Uterus (tissue), 4 donors: ENCODE data around the gene GNG12. TPM values are rescaled to one million over a fixed set of nuclear protein-coding genes. Genes with fewer than 3 reads are reported as not detected.
A peak's percentile ranks its signal among the peaks of the same experiment; 100 is the strongest.

ENCODE experiments used
- DNase-seq, 2 donors: peaks; one replicate each; pipeline ENCODE4 v3.0.0-alpha.2; 2019 to 2020
- H3K27ac ChIP-seq, 2 donors: fragments of 200-600 bp; sonication (generic); 1 replicate in 1 of 2; 2 replicates in 1 of 2; pipeline ENCODE4 v1.5.1; 2016 to 2018
- H3K27me3 ChIP-seq, 2 donors: fragments of 200-600 bp; sonication (generic); one replicate each; pipeline ENCODE4 v1.5.1; 2018 to 2019; ENCODE audit warnings: control low read depth in 1 of 2
- H3K36me3 ChIP-seq, 2 donors: fragments of 200-600 bp; sonication (generic); one replicate each; pipeline ENCODE4 v1.5.1; 2019; ENCODE audit warnings: control low read depth in 1 of 2
- H3K4me1 ChIP-seq, 2 donors: fragments of 200-600 bp; sonication (generic); one replicate each; pipeline ENCODE4 v1.5.1; 2018 to 2019; ENCODE audit warnings: control low read depth in 1 of 2
- H3K4me3 ChIP-seq, 2 donors: fragments of 200-600 bp; sonication (generic); 1 replicate in 1 of 2; 2 replicates in 1 of 2; pipeline ENCODE4 v1.5.1; 2018 to 2019; ENCODE audit warnings: mild to moderate bottlenecking in 1 of 2
- H3K9me3 ChIP-seq, 2 donors: fragments of 200-600 bp; sonication (generic); one replicate each; pipeline ENCODE4 v1.5.1; 2019; ENCODE audit warnings: control low read depth in 1 of 2
- CTCF ChIP-seq, 4 experiments: fragments of 200-600 bp in 2 of 4; fragments of 450-650 bp in 2 of 4; sonication (generic) in 2 of 4; IDR thresholded peaks; one replicate each; pipeline ENCODE4 v1.5.1; 2016 to 2019; ENCODE audit warnings: antibody characterized with exemption in 4 of 4, mild to moderate bottlenecking in 2 of 4, moderate library complexity in 1 of 4
- POLR2A ChIP-seq, 2 donors: fragments of 450-650 bp; IDR thresholded peaks; one replicate each; pipeline ENCODE4 v1.6.1; 2016; ENCODE audit warnings: antibody characterized with exemption in 2 of 2, mild to moderate bottlenecking in 1 of 2, moderate library complexity in 1 of 2
- intact Hi-C: fragments of 100-400 bp; cut with DNase I; formaldehyde crosslinking; loops from one replicate; pipeline ENCODE4 v1.15.1; 2023; ENCODE audit warnings: low total_unique reads
- total RNA-seq, 4 donors: library from RNA; depleted of rRNA in 3 of 4; stranded (reverse); fragments of >200 nt in 3 of 4; gene quantifications; one replicate each; pipeline versions ENCODE4 v1.1.0 to v1.2.4, GENCODE V29; 2014 to 2023
- donor health status: DM: yes; HTN: yes; CAD: no.

Gene GNG12
- total RNA-seq, 4 donors from 2014 or later = 45.3 to 179 (median 120) TPM

GRCh38 chr1:67719329-67720196, 113.7 kb downstream of the GNG12 start:
- intact Hi-C loops = no loop called here
- no peak for DNase-seq
- no peaks in the 10 kb centered on the region for H3K36me3 ChIP-seq
- H3K27me3 ChIP-seq = no peaks in the 10 kb centered on the region
- H3K27ac ChIP-seq = no peak overlapping the region
- H3K9me3 ChIP-seq = no peaks in the 10 kb centered on the region
- peaks cover 0 to 17% of the 10 kb centered on the region in 2 donors for H3K4me1 ChIP-seq
- no peak overlapping the region for H3K4me3 ChIP-seq
- no peak for TF ChIP-seq CTCF (IDR thresholded peaks at IDR 0.05)
- no peak for TF ChIP-seq POLR2A (IDR thresholded peaks at IDR 0.05)

GRCh38 chr1:67717876-67718275, 115.4 kb downstream of the GNG12 start:
- peaks cover 0 to 10% of the 10 kb centered on the region in 2 donors for H3K4me1 ChIP-seq
- no peaks in the 10 kb centered on the region for H3K9me3 ChIP-seq
- no peaks in the 10 kb centered on the region for H3K36me3 ChIP-seq
- intact Hi-C loops = no loop called here
- no peak overlapping the region for H3K27ac ChIP-seq
- no peaks in the 10 kb centered on the region for H3K27me3 ChIP-seq
- no peak for TF ChIP-seq CTCF (IDR thresholded peaks at IDR 0.05)
- no peak for DNase-seq
- H3K4me3 ChIP-seq = no peak overlapping the region

- H3K27ac ChIP-seq = no peak overlapping the region
- peak in 1 of 2 donors; percentile 53 for DNase-seq
- peaks cover 0 to 10% of the 10 kb centered on the region in 2 donors for H3K4me1 ChIP-seq
- H3K9me3 ChIP-seq = no peaks in the 10 kb centered on the region
- intact Hi-C loops = no loop called here
- no peak for TF ChIP-seq CTCF (IDR thresholded peaks at IDR 0.05)
- TF ChIP-seq POLR2A (IDR thresholded peaks at IDR 0.05) = no peak
- H3K36me3 ChIP-seq = no peaks in the 10 kb centered on the region
- H3K4me3 ChIP-seq = no peak overlapping the region
- no peaks in the 10 kb centered on the region for H3K27me3 ChIP-seq
Observed at GRCh38 chr1:67716800-67717199, 116.5 kb downstream of the GNG12 start.

GRCh38 chr1:67715819-67716218, 117.4 kb downstream of the GNG12 start:
- intact Hi-C loops = no loop called here
- Histone ChIP-seq H3K27ac (no peak overlapping the region), H3K36me3 (no peaks in the 10 kb centered on the region), H3K4me1 (peaks cover 5 to 10% of the 10 kb centered on the region in 2 donors), H3K9me3 (no peaks in the 10 kb centered on the region), H3K27me3 (no peaks in the 10 kb centered on the region), H3K4me3 (no peak overlapping the region)
- TF ChIP-seq POLR2A (IDR thresholded peaks at IDR 0.05) (no peak), CTCF (IDR thresholded peaks at IDR 0.05) (no peak)
- no peak for DNase-seq

- H3K9me3 ChIP-seq = no peaks in the 10 kb centered on the region
- H3K27me3 ChIP-seq = no peaks in the 10 kb centered on the region
- H3K4me1 ChIP-seq = peaks cover 8 to 10% of the 10 kb centered on the region in 2 donors
- no peaks in the 10 kb centered on the region for H3K36me3 ChIP-seq
- intact Hi-C loops = no loop called here
- H3K27ac ChIP-seq = peak overlapping the region in 1 of 2 donors; percentile 54
- peak in 1 of 2 donors; percentile 48 for DNase-seq
- TF ChIP-seq CTCF (IDR thresholded peaks at IDR 0.05) (no peak), POLR2A (IDR thresholded peaks at IDR 0.05) (no peak)
- H3K4me3 ChIP-seq = no peak overlapping the region
Observed at GRCh38 chr1:67713057-67713846, 120.0 kb downstream of the GNG12 start.
